GM19351 (cell line): ENCODE measurements around the gene PRIM1.
"Not testable (repeated sequence)": the region's sequence is repeated elsewhere in the genome, so short reads cannot be mapped to it uniquely, and the experiment has no call there.

Experiments
- ATAC-seq: cut with Tn5 transposase; IDR thresholded peaks from one replicate; pipeline ENCODE4 v1.9.1; 2021; ENCODE audit warnings: mild to moderate bottlenecking, moderate library complexity; ENCODE audit not compliant: unreplicated experiment

PRIM1 gene

DNA sequence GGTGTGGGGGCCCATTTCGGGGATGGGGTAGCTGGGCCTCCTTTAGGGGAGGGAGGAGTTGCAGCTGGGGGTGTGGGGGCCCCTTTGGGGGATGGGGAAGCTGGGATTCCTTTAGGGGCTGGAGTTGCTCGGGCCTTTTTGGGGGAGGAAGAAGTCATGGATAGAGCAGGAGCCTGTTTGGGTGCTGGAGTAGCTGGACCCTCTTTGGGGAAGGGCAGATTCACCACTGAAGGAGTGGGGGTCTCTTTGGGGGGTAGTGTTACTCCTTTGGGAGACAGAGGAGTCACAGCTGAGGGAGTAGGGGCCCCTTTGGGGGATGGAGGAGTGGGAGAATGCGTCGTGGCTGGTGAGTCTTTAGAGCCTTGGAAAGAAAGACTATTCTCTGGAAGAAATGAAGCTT, 33.5 kb downstream of the PRIM1 start:
- no peak for ATAC-seq

DNA sequence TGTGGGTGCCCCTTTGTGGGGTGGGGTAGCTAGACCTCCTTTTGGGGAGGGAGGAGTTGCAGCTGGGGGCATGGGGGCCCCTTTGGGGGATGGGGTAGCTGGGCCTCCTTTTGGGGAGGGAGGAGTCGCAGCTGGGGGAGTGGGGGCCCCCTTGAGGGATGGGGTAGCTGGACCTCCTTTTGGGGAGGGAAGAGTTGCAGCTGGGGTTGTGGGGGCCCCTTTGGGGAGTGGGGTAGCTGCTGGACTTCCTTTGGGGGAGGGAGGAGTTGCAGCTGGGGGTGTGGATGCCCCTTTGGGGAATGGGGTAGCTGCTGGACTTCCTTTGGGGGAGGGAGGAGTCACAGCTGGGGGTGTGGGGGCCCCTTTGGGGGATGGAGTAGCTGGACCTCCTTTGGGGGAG, 34.0 kb downstream of the PRIM1 start:
- ATAC-seq = no peak

DNA sequence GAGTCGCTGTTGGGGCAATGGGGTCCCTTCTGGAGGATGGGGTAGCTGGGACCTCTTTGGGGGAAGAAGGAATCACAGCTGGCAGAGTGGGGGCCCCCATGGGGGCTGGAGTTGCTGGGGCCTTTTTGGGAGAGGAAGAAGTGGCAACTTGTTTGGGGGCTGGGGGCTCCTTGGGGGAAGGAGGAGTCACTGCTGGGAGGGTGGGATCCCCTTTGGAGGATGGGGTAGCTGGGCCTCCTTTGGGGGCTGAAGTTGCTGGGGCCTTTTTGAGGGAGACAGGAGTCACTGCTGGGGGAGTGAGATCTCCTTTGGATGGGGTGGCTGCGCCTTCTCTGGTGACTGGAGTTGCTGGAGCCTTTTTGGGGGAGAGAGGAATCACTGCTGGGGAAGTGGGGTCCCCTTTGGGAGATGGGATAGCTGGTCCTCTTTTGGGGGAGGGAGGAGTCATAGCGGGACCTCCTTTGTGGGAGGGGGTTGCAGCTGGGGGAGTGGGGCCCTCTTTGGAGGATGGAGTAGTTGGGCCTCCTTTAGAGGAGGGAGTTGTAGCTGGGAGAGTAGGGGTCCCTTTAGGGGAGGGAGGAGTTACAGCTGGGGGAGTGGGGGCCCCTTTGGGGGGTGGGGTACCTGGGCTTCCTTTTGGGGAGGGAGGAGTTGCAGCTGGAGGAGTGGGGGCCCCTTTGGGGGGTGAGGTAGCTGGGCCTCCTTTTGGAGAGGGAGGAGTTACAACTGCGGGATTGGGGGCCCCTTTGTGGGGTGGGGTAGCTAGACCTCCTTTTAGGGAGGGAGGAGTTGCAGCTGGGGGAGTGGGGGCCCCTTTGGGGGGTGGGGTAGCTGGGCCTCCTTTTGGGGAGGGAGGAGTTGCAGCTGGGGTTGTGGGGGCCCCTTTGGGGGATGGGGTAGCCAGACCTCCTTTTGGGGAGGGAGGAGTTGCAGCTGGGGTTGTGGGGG, 34.9 kb downstream of the PRIM1 start:
- ATAC-seq = no peak

DNA sequence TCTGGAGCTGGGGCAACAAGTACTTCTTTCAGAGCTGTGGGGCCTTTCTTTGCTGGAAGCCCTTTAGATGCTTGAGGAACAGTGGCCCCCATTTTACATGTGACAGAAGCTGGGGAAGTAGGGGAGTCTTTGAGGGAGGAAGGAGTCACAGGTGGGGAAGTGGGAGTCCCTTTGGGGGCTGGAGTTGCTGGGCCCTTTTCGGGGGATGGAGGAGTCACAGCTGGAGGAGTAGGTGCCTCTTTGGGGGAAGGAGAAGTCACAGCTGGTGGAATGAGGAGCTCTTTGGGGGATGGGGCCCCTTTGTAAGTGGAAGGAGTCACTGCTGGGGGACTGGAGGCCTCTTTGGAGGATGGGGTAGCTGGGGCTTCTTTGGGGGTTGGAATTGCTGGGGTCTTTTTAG, 35.7 kb downstream of the PRIM1 start:
- ATAC-seq = no peak

DNA sequence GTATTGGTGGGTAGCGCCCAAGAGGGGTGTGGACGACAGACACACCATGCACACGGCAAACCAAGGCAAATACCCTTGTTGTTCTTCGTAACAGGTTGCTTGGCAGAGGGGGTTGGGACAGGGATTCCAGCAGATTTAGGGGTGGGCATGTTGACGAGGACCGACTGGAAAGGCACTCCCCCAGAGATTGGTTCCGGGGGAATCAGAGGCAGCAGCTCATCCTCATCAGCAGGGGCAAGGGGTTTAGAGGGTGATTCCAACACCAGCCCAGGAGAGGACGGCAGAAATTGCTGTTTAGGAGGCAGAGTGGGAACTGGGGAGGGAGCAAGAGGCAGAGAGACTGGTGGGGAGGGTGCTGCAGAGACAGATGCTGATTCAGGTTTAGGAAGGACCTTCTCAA, 36.3 kb downstream of the PRIM1 start:
- ATAC-seq = no peak

DNA sequence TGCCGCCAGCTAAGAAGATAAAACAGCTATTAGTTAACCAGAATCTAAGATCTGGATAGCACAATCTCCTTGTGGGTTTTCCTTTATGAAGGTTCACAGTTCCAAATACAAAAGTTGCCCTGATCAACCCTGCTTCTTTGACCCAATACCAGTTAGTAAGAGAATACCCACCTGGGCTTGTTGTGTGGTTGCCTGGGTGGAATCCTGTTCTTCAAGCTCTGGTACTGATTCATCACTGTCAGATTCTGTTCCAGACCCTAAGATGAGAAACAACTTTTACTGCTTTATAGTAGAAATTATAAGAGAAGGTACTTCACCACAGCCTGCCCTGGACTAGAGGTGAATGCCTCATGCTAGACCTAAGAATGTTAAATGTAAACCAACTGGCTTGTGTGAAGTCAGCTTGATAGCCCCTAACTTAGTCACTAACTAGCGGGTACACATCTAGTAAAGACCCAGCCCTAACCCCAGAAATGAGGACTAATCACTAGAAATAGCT, 37.6 kb downstream of the PRIM1 start:
- no peak for ATAC-seq

DNA sequence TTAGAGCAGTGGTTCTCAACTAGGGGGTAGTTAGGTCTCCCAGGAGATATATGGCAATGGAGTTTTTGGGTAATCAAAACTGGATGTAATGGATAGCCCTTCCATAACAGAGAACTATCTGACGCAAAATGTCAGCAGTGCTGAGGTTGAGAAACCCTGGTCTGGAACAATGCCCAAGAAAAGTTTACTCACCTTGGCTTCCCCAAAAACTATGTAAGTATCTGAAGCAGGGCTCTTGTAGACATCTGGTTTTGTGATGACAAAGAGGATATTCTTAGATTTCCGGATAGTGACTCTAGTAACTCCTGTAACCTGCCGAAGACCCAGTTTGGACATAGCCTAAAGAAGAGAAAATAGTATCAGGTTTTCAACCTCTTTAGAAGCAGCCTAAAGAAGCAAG, 38.8 kb downstream of the PRIM1 start:
- ATAC-seq = no peak

DNA sequence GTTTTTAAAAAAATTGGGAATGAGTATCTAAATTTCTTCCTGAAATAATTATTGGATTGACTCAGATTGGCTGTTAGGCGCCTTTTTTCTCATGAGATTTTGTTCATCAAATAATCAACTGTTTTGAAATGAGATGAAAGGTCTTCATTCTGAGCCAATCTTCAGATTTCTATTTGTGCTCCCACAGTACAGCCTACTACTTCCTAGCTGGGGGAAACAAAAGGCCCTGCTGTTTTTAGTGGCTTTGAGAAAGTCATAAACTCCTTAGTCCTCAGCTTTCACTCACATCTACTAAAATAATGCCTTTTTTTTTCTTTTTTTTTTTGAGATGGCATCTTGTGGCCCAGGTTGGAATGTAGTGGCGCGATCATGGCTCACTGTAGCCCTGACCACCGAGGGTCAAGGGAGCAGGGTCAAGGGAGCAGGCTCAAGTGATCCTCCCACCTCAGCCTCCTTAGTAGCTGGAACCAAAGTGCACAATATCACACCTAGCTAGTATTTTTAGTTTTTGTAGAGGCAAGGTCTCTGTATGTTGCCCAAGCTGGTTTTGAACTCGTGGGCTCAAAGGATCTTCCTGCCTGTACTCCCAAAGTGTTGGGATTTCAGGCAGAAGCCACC, 42.3 kb downstream of the PRIM1 start:
- no peak for ATAC-seq

DNA sequence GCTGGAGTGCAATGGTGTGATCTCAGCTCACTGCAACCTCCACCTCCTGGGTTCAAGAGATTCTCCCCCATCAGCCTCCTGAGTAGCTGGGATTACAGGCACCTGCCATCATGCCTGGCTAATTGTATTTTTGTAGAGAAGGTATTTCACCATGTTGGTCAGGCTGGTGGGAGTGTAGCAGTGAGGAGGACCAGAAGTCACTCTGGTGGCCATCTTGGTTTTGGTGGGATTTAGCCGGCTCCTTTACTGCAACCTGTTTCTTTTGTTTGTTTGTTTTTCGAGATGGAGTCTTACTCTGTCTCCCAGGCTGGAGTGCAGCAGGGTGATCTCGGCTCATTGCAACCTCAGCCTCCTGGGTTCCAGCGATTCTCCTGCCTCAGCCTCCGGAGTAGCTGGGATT, 47.6 kb downstream of the PRIM1 start:
- not testable (repeated sequence) for ATAC-seq

DNA sequence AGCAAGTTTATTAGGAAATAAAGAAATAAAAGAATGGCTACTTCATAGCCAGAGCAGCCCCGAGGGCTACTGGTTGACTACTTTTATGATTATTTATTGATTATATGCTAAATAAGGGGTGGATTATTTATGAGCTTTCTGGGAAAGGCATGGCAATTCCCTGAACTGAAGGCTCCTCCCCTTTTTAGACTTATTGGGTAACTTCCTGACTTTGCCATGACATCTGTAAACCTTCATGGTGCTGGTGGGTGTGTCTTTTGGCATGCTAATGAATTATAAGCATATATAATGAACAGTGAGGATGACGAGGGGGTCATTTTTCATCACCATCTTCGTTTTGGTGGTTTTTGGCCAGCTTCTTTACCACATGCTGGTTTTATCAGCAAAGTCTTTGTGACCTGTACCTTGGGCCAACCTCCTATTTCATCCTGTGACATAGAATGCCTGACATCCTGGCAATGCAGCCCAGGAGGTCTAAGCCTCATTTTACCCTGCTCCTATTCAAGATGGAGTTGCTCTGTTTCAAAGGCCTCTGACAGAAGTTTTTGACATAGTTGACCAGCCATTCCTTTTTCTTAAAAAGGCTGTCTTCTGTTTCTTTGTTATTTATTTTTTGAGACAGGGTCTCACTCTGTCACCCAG, 53.0 kb downstream of the PRIM1 start:
- ATAC-seq = no peak

DNA sequence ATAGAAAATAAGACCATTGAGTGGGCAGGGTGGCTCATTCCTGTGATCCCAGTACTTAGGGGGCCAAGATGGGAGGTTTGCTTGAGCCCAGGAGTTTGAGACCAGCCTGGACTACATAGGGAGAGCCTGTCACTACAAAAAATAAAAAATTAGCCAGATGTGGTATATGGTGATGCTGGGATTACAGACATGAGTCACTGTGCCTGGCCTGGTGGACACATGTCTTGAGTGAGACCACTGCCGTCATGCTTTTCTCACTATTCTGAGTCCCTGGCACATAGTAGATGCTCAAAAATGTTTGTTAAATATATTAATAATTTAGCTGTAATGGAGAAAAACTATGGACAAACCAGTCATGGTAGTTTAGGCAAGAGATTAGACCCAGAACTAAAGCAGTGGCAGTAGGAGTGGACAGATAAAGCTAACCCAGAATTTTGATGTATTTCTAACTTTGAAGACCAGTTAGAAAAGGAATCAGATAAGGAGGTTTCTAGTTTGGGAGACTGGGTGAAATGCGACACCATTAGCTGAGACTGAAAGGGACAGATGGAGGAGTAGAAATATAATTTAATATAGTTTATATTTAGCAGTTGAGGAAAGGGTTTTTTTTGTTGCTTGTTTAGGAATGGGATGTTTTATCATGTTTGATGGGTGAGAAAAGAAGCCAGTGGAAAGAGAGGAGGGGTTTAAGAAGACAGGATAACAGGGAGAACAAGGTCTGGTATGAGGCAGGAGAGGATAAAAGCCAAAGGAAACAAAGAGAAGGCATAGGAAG, 56.6 kb downstream of the PRIM1 start:
- no peak for ATAC-seq

DNA sequence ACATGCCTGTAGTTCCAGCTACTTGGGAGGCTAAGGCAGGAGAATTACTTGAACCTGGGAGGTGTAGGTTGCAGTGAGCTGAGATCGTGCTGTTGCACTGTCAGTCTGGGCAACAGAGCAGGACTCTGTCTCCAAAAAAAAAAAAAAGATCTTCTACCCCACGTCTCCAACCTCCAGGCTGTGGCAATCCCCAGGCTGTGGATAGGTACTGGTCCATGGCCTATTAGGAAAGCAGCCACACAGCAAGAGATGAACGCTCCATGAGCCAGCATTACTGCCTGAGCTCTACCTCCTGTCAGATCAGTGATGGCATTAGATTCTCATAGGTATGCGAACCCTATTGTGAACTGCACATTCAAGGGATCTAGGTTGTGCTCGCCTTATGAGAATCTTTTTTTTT, 58.0 kb downstream of the PRIM1 start:
- ATAC-seq = no peak

DNA sequence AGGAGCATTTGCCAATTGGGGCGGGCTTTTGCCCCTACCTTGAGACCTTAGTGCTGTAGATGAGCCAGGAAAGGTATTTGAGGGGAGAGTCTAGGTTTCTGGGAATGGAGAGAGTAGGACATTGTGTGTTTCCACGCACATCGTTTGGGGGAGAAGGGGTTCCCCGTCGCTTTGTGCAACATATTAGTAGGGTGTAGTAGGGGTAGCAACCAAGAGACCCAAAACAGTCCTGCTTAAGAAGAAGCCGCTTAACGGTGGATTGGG, 63.3 kb downstream of the PRIM1 start:
- ATAC-seq = no peak

DNA sequence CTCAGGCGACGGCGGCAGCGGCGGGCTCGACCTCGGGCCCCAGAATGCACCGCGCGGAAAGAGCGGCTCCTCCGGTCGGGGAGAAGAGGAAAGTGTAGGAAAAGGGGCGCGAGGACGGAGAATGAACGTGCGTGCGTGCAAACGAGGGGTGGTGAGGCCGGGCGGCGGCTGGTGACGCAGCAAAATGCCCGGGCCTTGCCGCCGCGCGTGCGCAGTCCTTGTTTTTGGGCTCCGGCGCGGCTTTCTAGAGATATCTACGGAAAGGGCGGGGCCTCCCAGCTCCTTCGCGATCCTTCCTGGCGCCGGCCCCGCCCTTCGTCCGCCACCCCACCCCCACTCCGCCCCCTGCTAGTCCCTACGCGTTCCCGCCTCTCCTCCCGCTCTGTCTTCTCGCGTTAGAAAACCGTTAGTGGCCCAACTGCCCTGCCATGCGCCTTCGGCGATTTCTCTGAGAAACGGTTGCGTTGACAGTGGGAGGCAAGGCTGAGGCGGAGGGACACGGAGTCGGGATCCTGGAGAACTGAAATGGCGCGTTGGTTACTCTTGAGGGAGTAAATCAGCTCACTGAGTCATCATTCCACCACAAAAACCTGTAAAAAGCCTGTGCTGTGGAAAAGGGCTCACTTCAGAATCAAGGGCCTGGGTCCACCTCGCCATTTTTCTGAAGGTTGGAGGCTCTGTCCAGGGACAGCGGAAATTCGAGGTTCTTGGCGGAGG, 63.8 kb downstream of the PRIM1 start, which contains the start of gene PTGES3:
PTGES3 (minus strand) TSS at position 156 of the 717 bp plus-strand sequence. CDS start 285 bp downstream, outside the sequence.
- peak; percentile 55 for ATAC-seq

DNA sequence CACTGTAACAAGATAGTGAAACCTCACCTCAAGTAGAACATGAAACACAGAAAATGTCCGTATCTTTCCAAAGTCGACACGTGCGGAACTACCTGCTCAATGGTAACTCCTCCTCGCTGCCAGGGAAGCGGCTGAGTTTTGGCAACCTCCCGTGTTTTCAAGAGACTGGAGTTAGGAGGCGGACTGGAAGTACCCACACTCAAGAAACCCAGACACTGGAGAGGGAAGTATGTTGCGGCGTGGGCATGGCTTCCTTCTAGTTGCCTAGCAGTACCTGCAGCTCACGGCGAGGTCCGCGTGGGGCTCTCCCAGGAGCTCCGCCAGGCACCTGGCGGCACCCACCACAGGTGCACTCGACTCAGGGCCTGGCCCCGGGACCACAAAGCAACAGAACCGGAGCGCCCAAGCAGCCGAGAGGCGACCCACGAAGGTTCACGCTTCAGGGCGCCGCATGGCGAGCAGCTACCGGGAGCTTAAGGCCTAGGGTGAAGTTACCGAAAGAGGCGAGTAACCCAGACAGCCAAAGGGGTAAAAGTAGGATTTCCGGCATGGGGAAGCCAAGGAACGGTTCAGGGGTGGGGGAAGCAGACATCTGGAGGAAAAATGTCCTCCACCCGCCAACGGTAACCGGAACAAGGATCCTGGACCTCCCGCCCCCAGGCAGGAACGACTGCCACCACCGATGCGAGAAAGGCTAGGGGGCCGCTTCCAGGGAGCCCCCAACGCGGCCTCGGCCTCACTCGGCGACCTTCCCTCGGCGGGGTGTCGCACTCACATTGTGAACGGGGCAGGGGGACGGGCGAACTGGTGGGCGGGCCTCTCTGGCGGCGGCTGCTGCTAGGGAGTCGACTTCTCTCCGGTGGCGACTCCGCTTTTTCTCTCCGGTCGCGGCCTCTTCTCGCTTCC, 64.6 kb downstream of the PRIM1 start:
- ATAC-seq = peak; percentile 18

DNA sequence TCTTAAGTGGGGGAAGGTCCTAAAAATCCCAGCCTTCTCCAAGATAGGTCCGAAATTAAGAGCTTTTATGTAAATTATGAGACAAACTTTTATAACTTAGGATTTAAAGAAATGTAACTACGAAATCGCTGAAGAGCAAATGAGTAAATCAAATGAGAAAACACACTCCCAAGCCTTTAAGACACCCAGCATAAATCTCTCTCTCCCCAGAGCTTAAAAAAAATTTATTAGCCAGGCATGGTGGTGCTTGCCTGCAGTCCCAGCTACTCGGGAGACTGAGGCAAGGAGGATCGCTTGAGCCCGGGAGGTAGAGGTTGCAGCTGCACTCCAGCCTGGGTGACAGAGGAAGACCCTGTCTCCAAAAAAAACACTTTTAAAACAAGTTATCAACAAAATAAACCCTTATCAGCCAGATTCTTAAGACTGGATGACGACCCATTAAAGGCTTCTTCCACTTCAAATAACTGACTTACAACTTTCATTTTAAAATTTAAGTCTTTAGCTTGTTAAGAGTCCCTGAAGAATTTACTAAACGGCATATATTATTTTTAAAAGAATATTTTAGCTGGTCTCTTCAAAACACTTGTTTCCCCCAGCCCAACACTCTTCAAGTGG, 67.3 kb downstream of the PRIM1 start:
- ATAC-seq = no peak

DNA sequence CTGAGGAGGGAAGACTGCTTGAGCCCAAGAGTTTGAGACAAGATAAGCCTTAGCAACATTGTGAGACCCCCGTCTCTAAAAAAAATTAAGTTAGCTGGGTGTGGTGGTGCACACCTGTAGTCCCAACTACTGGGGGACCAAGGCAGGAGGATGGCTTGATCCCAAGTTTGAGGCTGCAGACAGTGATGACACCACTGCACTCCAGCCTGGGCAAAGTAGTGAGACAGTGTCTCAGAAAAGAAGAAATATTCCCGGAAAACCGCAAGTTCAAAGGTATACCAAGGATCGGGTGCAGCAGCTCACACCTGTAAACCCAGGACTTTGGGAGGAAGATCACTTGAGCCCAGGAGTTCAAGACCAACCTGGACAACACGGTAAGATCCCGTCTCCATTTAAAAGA, 69.8 kb downstream of the PRIM1 start:
- no peak for ATAC-seq
